ENCODE measurements around the gene CHST6. TPM values are rescaled to one million over a fixed set of nuclear protein-coding genes. Genes with fewer than 3 reads are reported as not detected.

Gene CHST6
- total RNA-seq, 1 experiment from 2014 or later, result 20.8 TPM

GRCh38 chr16:75471723-75472633 is 23.3 kb downstream of the CHST6 start:
- Histone ChIP-seq H2AK5ac (ENCODE audit: insufficient read length, low read length) (no peak overlapping the region), H4K5ac (ENCODE audit: insufficient read length, low read depth, low read length) (no peak overlapping the region), H3K23me2 (ENCODE audit: insufficient read length, low read depth, low read length, poor library complexity, severe bottlenecking) (no peaks in the 10 kb centered on the region), H3K18ac (ENCODE audit: insufficient read length, low read depth, low read length) (no peak overlapping the region), H4K8ac (replicated peaks; ENCODE audit: insufficient read length, low read depth, low read length) (no peak overlapping the region), H3K4ac (ENCODE audit: low read depth, low read length) (no peak overlapping the region), H2BK120ac (ENCODE audit: low read depth, low read length, poor library complexity, severe bottlenecking) (no peak overlapping the region), H2BK15ac (ENCODE audit: low read depth, low read length) (no peak overlapping the region), H3K27me3 (ENCODE audit: insufficient read depth, low read length) (no peaks in the 10 kb centered on the region), H3K27ac (ENCODE audit: insufficient read length, low read depth, low read length) (peak overlapping the region; percentile 55), H2BK20ac (ENCODE audit: low read depth, low read length, poor library complexity, severe bottlenecking) (no peak overlapping the region), H3K9me3 (ENCODE audit: control insufficient read depth, low read depth, low read length) (no peaks in the 10 kb centered on the region), H3T11ph (ENCODE audit: low read length) (no peak overlapping the region), H3K56ac (ENCODE audit: insufficient read length, low read depth, low read length) (no peak overlapping the region), H3K4me1 (ENCODE audit: insufficient read depth, low read length) (peaks cover 5% of the 10 kb centered on the region; the same call in 1 of the 2 replicates), H4K91ac (ENCODE audit: insufficient read length, low read depth, low read length) (no peak overlapping the region), H3K79me1 (ENCODE audit: insufficient read depth, low read depth, low read length, poor library complexity, severe bottlenecking) (no peaks in the 10 kb centered on the region), H3K4me2 (ENCODE audit: insufficient read depth, insufficient read length, low read length) (peak overlapping the region; percentile 6), H2BK5ac (ENCODE audit: insufficient read length, low read length) (peak overlapping the region; percentile 11), H3K23ac (ENCODE audit: insufficient read length, low read depth, low read length) (no peak overlapping the region), H3K79me2 (ENCODE audit: insufficient read depth, low read length) (no peaks in the 10 kb centered on the region), H2BK12ac (ENCODE audit: insufficient read length, low read depth, low read length) (peak overlapping the region; percentile 26), H3K9ac (ENCODE audit: extremely low read depth, insufficient read length, low read length) (no peak overlapping the region), H4K20me1 (ENCODE audit: control insufficient read depth, insufficient read depth, insufficient read length) (no peaks in the 10 kb centered on the region), H2AFZ (ENCODE audit: low read length) (no peak overlapping the region), H3K14ac (ENCODE audit: insufficient read depth, low read length) (no peak overlapping the region)
- peaks cover 13 to 25% (median 13%) of the 10 kb centered on the region in 3 experiments; a peak in 6 of 7 replicates for H3K36me3 Mint-ChIP-seq (ENCODE audit: insufficient read depth in 1 of 3, low read depth in 3 of 3)
- peak; percentile 79 for TF ChIP-seq CTCF (conservative IDR thresholded peaks at IDR 0.05)
- H3K4me3 Mint-ChIP-seq, result peak overlapping the region; percentile 10 to 61; a peak in 4 of 5 replicates
- H3K27me3 Mint-ChIP-seq (ENCODE audit: low read depth), result no peaks in the 10 kb centered on the region; the same call in 1 of the 2 replicates
- H3K27ac Mint-ChIP-seq, result peak overlapping the region; percentile 41 to 94 (median 49)
- H3K4me1 Mint-ChIP-seq, result peaks cover 24 to 28% of the 10 kb centered on the region in 2 experiments
- WGBS (ENCODE audit: extremely low coverage, insufficient read length, low lambda C conversion rate), result no CpG with 5 or more reads among the region's 10 CpGs
- peak; percentile 62 for DNase-seq
- H3K9me3 Mint-ChIP-seq, result peaks cover 0 to 7% of the 10 kb centered on the region in 2 experiments; a peak in 3 of 5 replicates

Data from H9 (cell line).